Hypothalamus (tissue), 51 donors: ENCODE data around the gene PINLYP.
"Not testable (repeated sequence)": the region's sequence is repeated elsewhere in the genome, so short reads cannot be mapped to it uniquely, and the experiment has no call there.

Source experiments
- DNase-seq, 51 donors: peaks; one replicate each; lab custom pipeline; 2025; lab: John Stamatoyannopoulos, UW

The PINLYP gene

DNA sequence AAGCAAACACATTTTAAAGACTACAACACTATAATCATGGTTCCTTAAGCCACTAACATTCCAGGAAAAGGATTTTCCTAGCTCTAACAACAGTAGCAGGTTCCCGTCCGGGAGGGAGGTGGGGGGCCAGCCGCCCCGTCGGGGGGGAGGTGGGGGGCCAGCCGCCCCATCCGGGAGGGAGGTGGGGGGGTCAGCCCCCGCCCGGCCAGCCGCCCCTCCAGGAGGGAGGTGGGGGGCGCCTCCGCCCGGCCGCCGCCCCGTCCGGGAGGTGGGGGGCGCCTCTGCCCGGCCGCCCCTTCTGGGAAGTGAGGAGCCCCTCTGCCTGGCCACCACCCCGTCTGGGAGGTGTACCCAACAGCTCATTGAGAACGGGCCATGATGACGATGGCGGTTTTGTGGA is 27.7 kb upstream of the PINLYP start:
- not testable (repeated sequence) for DNase-seq

DNA sequence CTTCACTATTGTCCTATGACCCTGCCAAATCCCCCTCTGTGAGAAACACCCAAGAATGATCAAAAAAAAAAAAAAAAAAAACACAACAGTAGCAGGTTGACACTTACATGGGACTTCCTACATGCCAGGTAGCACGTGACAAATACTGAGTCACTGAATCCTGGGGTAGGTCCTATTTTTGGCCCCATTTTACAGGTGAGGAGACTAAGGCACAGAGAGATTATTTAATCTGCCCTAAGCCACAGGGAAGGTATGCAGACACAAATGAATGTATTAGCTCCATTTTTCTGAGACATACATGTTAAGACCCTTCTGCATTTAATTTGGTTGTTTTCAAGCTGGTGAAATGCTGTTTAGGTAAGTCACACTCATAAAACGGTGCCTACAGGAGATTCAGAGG is 26.9 kb upstream of the PINLYP start:
- no peak for DNase-seq

DNA sequence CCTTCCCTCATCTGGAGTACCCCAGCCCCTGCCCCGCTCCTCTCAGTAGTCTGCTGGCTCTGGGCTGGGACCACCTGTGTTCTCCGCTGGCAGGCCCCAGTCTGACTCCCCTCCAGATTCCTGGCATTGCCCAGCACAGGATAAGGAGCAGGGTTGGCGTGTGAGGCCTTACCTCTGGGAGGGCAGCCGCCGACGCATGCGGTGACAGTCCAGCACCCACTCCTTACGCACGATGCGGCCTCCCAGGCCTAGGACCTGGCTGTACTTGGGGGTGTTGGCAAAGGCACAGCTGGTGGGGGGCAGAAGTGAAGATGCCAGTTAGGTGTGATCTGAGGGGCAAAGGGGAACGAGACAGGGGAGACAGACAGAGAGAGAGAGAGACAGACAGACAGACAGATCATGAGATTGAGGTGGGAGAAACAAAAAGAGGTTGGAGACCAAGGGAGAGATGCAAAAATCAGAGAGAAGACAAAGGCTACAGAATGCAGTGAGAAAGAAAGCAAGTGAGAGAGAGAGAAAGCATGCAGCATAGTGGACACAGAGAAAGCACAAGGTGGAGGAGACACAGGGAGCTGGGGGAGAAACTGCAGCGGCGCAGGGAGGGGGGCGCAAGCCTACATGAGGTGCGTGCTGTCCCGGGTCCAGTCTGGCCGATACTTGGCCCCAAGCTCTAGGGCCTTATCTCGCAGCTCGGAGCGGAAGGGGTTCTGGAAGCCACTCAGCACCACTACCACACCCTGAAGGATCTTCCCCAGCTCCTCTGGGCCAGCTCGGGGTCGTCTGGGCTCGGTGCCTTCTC is 24.0 kb upstream of the PINLYP start:
- DNase-seq, result no peak

- DNase-seq, result no peak
Measured at GRCh38 chr19:43552198-43552450, 23.5 kb upstream of the PINLYP start.

- DNase-seq, result no peak
Measured at GRCh38 chr19:43552616-43553015, 23.0 kb upstream of the PINLYP start.

- DNase-seq, result no peak
Measured at GRCh38 chr19:43553656-43554055, 21.9 kb upstream of the PINLYP start.

- DNase-seq, result no peak
Measured at GRCh38 chr19:43554317-43554895, 21.2 kb upstream of the PINLYP start.

DNA sequence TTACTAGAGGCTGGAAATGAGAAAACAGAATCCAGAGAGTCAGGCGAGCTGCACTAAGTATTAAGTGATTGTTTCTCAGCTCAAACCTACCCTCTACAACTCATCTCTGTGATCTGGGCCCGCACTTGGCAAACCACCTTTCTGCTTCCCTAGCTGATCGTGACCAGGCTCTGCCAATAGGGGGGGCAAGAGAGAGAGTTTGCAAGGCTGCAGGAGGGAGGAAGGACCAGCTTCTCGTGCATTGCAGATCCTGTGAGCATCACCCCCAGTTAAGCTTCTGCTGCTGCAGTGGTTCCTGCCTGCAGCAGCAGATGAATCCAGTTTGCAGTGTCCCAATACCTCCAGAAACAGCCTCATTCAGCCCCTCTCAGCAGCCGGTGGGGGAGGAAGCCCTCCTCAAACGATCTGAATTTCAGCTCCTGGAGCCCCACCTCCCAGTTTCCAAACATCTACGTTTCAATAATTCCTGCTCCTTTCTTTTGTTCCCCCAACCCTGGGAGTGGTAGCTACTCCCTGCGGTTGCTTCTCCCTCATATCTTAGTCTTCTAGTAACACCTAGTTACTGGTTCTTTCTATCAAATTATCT is 20.3 kb upstream of the PINLYP start:
- peak in 47 of 51 donors; percentile 3 to 81 (median 49) for DNase-seq

DNA sequence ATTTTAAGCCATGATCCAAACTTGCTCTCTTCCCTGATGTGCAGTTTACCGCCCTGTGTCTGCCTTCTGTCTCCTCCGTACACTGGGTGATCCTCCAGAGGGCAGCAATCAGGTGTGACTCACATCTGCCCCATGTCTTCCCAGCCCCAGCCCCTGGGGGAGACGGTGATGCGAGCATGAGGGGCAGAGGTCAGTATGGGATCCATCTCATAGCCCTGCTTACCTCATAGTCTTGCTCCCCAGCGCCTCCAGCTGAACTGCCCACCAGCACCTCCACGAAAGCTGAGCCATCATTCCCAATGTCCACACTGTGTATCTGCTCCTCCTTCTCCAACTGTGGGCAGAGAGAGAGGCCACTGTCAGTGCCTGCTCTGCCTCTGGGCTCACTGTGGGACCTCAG is 14.9 kb upstream of the PINLYP start:
- DNase-seq, result no peak

DNA sequence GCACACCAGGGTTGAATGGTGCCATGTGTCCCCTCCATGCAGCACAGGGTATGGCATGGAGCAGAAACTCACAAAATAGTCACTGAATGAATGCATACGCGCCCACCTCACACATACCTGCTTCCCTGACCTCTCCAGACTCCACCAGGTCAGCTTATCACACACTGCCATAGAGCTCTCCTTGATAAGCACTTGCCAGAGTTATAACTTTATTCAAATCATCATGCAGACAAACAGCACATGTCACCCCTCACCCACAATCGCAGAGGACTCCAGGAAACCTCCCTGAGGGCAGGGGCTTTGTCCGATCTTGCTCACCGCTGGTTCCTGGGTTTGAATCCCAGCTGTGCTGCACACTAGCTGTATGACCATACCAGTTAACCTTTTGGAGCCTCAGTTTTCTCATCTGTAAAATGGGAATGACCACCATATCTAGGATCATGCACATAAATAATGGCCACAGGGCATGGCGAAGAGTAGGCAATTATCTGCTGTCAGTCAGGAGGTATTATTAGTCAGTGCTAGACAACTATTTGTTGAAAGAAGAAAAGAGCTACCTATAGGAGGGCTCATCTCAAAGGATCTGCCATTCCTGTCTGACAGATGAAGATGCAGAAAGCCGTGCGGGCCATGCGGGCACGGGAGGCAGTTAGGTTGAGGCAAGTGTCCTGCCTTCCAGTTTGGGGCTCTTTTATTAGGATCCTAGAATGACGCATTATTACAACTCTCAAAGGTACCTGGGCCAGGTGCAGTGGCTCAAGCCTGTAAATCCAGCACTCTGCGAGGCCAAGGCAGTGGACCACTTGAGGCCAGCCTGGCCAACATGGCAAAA is 14.2 kb upstream of the PINLYP start:
- no peak for DNase-seq

- DNase-seq, result no peak
Measured at GRCh38 chr19:43562226-43562697, 13.3 kb upstream of the PINLYP start.

- DNase-seq, result peak in 45 of 51 donors; percentile 6 to 73 (median 42)
Measured at GRCh38 chr19:43562698-43563241, 12.8 kb upstream of the PINLYP start.

- DNase-seq, result no peak
Measured at GRCh38 chr19:43563816-43564457, 11.7 kb upstream of the PINLYP start.

GRCh38 chr19:43564800-43565199 is 10.8 kb upstream of the PINLYP start:
- DNase-seq, result peak in 2 of 51 donors; percentile 6 to 9

GRCh38 chr19:43569657-43570056 is 5.9 kb upstream of the PINLYP start:
- DNase-seq, result no peak

GRCh38 chr19:43570174-43570791 is 5.3 kb upstream of the PINLYP start:
- no peak for DNase-seq

GRCh38 chr19:43572171-43572588 is 3.4 kb upstream of the PINLYP start:
- no peak for DNase-seq

- peak in 4 of 51 donors; percentile 4 to 19 (median 12) for DNase-seq
Measured at GRCh38 chr19:43574424-43575155, 1.0 kb upstream of the PINLYP start.
